ENCODE results near the gene TRAPPC4.
"Not testable (repeated sequence)": the region's sequence is repeated elsewhere in the genome, so short reads cannot be mapped to it uniquely, and the experiment has no call there.

TRAPPC4 gene

GRCh38 chr11:118991486-118992038 is 27.0 kb upstream of the TRAPPC4 start:
- not testable (repeated sequence) for H3K36me3 ChIP-seq (ENCODE audit: control insufficient read depth, insufficient read depth, low read length, severe bottlenecking); H3K9me3 ChIP-seq (ENCODE audit: control insufficient read depth, low read length); H3K27me3 ChIP-seq (replicated peaks; ENCODE audit: control insufficient read depth, insufficient read depth, low read length); H3K9ac ChIP-seq (ENCODE audit: low read length); H3K4me3 ChIP-seq (ENCODE audit: low read length); DNase-seq (ENCODE audit: low read depth); H3K4me1 ChIP-seq (ENCODE audit: control insufficient read depth, insufficient read depth, low read length)

GRCh38 chr11:118996926-118997626 is 21.5 kb upstream of the TRAPPC4 start:
- Histone ChIP-seq H3K27me3 (replicated peaks; ENCODE audit: control insufficient read depth, insufficient read depth, low read length) (no peaks in the 10 kb centered on the region), H3K4me3 (ENCODE audit: low read length) (peak overlapping the region; percentile 89), H3K9ac (ENCODE audit: low read length) (peak overlapping the region; percentile 91), H3K36me3 (ENCODE audit: control insufficient read depth, insufficient read depth, low read length, severe bottlenecking) (peaks cover 19% of the 10 kb centered on the region), H3K9me3 (ENCODE audit: control insufficient read depth, low read length) (no peaks in the 10 kb centered on the region), H3K4me1 (ENCODE audit: control insufficient read depth, insufficient read depth, low read length) (peaks cover 21% of the 10 kb centered on the region)
- peak; percentile 43 for DNase-seq (ENCODE audit: low read depth)

DNA sequence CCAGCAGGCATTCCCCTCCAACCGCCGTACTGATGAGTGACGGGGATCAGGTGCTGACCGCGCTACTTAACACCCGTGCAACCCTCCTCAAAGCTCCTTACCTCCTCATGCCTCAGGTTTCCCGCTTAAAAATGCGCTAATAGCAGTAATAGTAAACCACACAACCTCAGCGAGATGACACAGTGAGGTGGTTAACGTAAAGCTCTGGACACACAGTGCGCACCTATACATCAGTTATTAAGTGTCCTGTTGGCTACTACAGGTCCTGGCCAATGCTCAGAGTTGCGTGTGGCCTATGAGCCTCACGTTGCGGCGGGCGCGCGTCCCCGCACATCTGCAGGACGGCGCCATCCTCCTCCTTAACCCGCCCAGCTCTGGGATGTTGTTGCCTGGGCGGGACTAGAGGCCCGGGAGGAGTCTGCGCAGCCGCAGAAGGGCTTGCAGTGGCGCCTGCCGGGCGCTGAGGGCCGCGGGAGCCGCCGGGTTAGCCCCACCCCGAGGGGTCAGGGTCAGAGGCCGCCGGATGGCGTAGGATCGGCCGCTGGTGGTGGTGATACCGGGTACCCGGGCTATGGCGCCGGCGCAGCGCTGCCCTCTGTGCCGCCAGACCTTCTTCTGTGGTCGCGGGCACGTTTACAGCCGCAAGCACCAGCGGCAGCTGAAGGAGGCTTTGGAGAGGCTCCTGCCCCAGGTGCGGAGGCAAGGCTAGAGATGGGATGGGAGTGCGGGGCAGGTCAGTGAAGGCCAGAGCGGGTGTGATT is 20.8 kb upstream of the TRAPPC4 start, which contains the start of gene CENATAC:
TSS of gene CENATAC (plus strand) at position 512 of the 761 bp plus-strand sequence. CDS start at position 572, 60 bp downstream.
- H3K4me3 ChIP-seq (ENCODE audit: low read length) = peak within 1 kb of the TSS; percentile 89
- H3K9ac ChIP-seq (ENCODE audit: low read length) = peak within 1 kb of the TSS; percentile 91
- no peaks in the 10 kb centered on the region for H3K9me3 ChIP-seq (ENCODE audit: control insufficient read depth, low read length)
- H3K4me1 ChIP-seq (ENCODE audit: control insufficient read depth, insufficient read depth, low read length) = peaks cover 21% of the 10 kb centered on the region
- peak; percentile 95 for DNase-seq (ENCODE audit: low read depth)
- H3K27me3 ChIP-seq (replicated peaks; ENCODE audit: control insufficient read depth, insufficient read depth, low read length) = no peaks in the 10 kb centered on the region
- H3K36me3 ChIP-seq (ENCODE audit: control insufficient read depth, insufficient read depth, low read length, severe bottlenecking) = peaks cover 26% of the 10 kb centered on the region

GRCh38 chr11:118998388-118998717 is 20.2 kb upstream of the TRAPPC4 start:
- H3K4me1 ChIP-seq (ENCODE audit: control insufficient read depth, insufficient read depth, low read length) = peaks cover 21% of the 10 kb centered on the region
- no peaks in the 10 kb centered on the region for H3K9me3 ChIP-seq (ENCODE audit: control insufficient read depth, low read length)
- H3K36me3 ChIP-seq (ENCODE audit: control insufficient read depth, insufficient read depth, low read length, severe bottlenecking) = peaks cover 32% of the 10 kb centered on the region
- DNase-seq (ENCODE audit: low read depth) = no peak
- no peaks in the 10 kb centered on the region for H3K27me3 ChIP-seq (replicated peaks; ENCODE audit: control insufficient read depth, insufficient read depth, low read length)
- H3K4me3 ChIP-seq (ENCODE audit: low read length) = peak overlapping the region; percentile 89
- H3K9ac ChIP-seq (ENCODE audit: low read length) = peak overlapping the region; percentile 91

GRCh38 chr11:118998822-118999221 is 19.7 kb upstream of the TRAPPC4 start:
- Histone ChIP-seq H3K36me3 (ENCODE audit: control insufficient read depth, insufficient read depth, low read length, severe bottlenecking) (peaks cover 33% of the 10 kb centered on the region), H3K27me3 (replicated peaks; ENCODE audit: control insufficient read depth, insufficient read depth, low read length) (no peaks in the 10 kb centered on the region), H3K9ac (ENCODE audit: low read length) (peak overlapping the region; percentile 91), H3K9me3 (ENCODE audit: control insufficient read depth, low read length) (no peaks in the 10 kb centered on the region), H3K4me1 (ENCODE audit: control insufficient read depth, insufficient read depth, low read length) (peaks cover 21% of the 10 kb centered on the region), H3K4me3 (ENCODE audit: low read length) (peak overlapping the region; percentile 89)
- DNase-seq (ENCODE audit: low read depth) = peak; percentile 50

DNA sequence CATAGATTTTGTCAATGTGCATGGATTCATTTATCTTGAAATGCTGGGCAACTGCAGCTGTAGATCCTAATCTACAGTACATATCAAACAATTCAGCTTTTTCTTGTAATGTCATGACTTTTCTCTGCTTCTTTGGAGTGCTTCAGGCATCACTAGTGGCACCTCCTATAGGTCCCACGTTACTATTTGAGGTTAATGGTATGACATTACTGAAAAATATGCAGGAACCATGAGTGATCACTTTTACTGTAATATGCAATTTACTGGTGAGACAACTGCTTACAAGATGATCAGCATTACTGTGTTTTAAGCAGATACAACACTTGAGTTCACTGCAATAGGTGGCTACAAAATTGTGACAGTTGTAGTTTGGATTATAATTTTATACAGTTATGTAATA is 17.7 kb upstream of the TRAPPC4 start:
- H3K36me3 ChIP-seq (ENCODE audit: control insufficient read depth, insufficient read depth, low read length, severe bottlenecking) = peaks cover 35% of the 10 kb centered on the region
- DNase-seq (ENCODE audit: low read depth) = peak; percentile 17
- H3K4me3 ChIP-seq (ENCODE audit: low read length) = no peak overlapping the region
- H3K4me1 ChIP-seq (ENCODE audit: control insufficient read depth, insufficient read depth, low read length) = peaks cover 21% of the 10 kb centered on the region
- H3K9ac ChIP-seq (ENCODE audit: low read length) = no peak overlapping the region
- no peaks in the 10 kb centered on the region for H3K27me3 ChIP-seq (replicated peaks; ENCODE audit: control insufficient read depth, insufficient read depth, low read length)
- H3K9me3 ChIP-seq (ENCODE audit: control insufficient read depth, low read length) = no peaks in the 10 kb centered on the region

GRCh38 chr11:119006656-119007055 is 11.9 kb upstream of the TRAPPC4 start:
- H3K4me3 ChIP-seq (ENCODE audit: low read length) = no peak overlapping the region
- no peaks in the 10 kb centered on the region for H3K4me1 ChIP-seq (ENCODE audit: control insufficient read depth, insufficient read depth, low read length)
- DNase-seq (ENCODE audit: low read depth) = no peak
- H3K9ac ChIP-seq (ENCODE audit: low read length) = no peak overlapping the region
- H3K27me3 ChIP-seq (replicated peaks; ENCODE audit: control insufficient read depth, insufficient read depth, low read length) = no peaks in the 10 kb centered on the region
- H3K9me3 ChIP-seq (ENCODE audit: control insufficient read depth, low read length) = no peaks in the 10 kb centered on the region
- peaks cover 42% of the 10 kb centered on the region for H3K36me3 ChIP-seq (ENCODE audit: control insufficient read depth, insufficient read depth, low read length, severe bottlenecking)

- Histone ChIP-seq H3K4me1 (ENCODE audit: control insufficient read depth, insufficient read depth, low read length) (peaks cover 9% of the 10 kb centered on the region), H3K36me3 (ENCODE audit: control insufficient read depth, insufficient read depth, low read length, severe bottlenecking) (peaks cover 66% of the 10 kb centered on the region), H3K27me3 (replicated peaks; ENCODE audit: control insufficient read depth, insufficient read depth, low read length) (no peaks in the 10 kb centered on the region), H3K9ac (ENCODE audit: low read length) (no peak overlapping the region), H3K9me3 (ENCODE audit: control insufficient read depth, low read length) (no peaks in the 10 kb centered on the region), H3K4me3 (ENCODE audit: low read length) (no peak overlapping the region)
- no peak for DNase-seq (ENCODE audit: low read depth)
Measured at GRCh38 chr11:119011476-119012053, 7.0 kb upstream of the TRAPPC4 start.

DNA sequence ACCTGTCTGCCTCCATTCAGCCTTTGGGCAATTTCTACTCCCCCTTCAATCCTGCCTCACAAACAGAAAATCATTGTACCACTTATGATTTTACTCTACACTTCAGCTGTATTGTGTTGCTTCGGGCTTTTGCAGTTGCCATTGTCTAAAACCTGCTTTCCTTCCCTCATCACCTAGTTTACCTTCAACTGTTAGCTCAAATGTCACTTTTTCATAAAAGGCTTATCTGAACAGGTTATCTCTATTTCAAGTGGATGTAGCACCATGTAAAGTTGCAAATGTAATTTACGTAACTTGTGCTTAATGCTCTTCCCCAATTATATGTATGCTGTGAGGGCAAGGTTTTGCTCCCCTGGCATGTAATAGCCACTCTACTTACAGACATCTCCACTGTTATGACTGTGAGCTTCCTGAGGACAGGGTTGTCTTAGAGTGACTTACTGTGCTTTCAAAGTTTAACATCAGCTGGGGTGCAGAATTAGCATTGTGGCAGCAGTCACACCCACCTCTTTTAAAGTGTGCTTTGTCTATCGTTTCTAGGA is 5.9 kb upstream of the TRAPPC4 start:
- no peak overlapping the region for H3K4me3 ChIP-seq (ENCODE audit: low read length)
- DNase-seq (ENCODE audit: low read depth) = no peak
- no peaks in the 10 kb centered on the region for H3K27me3 ChIP-seq (replicated peaks; ENCODE audit: control insufficient read depth, insufficient read depth, low read length)
- peaks cover 61% of the 10 kb centered on the region for H3K36me3 ChIP-seq (ENCODE audit: control insufficient read depth, insufficient read depth, low read length, severe bottlenecking)
- peaks cover 15% of the 10 kb centered on the region for H3K4me1 ChIP-seq (ENCODE audit: control insufficient read depth, insufficient read depth, low read length)
- H3K9me3 ChIP-seq (ENCODE audit: control insufficient read depth, low read length) = no peaks in the 10 kb centered on the region
- no peak overlapping the region for H3K9ac ChIP-seq (ENCODE audit: low read length)

DNA sequence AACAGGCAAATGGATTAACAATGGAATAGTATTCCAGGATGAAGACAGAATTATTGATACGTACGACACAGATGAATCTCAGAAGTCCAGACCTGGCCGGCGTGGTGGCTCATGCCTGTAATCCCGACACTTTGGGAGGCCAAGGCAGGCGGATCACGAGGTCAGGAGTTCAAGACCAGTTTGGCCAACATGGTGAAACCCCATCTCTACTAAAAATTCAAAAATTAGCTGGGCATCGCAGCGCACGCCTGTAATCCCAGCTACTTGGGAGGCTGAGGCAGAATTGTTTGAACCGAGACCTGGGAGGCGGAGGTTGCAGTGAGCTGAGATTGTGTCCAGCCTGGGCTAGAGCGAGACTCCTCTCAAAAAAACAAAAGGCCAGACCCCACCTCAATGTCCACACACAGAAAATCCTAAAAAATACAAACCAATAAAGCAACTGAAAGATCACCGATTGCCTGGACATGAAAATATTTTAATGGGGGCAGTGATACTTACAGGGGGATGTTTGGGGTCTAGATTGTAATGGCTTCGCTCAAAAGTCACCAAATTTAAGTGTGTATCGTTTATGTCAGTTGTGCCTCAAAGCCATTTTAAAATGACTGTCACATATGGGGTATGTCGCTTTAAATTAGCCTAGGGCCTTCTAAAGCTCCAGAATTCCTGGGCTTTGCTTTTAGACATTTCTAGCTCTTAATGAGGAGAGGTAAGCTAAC is 4.2 kb upstream of the TRAPPC4 start:
- Histone ChIP-seq H3K4me1 (ENCODE audit: control insufficient read depth, insufficient read depth, low read length) (peaks cover 15% of the 10 kb centered on the region), H3K4me3 (ENCODE audit: low read length) (no peak overlapping the region), H3K9me3 (ENCODE audit: control insufficient read depth, low read length) (no peaks in the 10 kb centered on the region), H3K9ac (ENCODE audit: low read length) (no peak overlapping the region), H3K27me3 (replicated peaks; ENCODE audit: control insufficient read depth, insufficient read depth, low read length) (no peaks in the 10 kb centered on the region), H3K36me3 (ENCODE audit: control insufficient read depth, insufficient read depth, low read length, severe bottlenecking) (peaks cover 57% of the 10 kb centered on the region)
- no peak for DNase-seq (ENCODE audit: low read depth)

All from adipocyte (in vitro differentiated cells).